ENCODE measurements around the gene FXR2.

- TF ChIP-seq, protein P1, sequence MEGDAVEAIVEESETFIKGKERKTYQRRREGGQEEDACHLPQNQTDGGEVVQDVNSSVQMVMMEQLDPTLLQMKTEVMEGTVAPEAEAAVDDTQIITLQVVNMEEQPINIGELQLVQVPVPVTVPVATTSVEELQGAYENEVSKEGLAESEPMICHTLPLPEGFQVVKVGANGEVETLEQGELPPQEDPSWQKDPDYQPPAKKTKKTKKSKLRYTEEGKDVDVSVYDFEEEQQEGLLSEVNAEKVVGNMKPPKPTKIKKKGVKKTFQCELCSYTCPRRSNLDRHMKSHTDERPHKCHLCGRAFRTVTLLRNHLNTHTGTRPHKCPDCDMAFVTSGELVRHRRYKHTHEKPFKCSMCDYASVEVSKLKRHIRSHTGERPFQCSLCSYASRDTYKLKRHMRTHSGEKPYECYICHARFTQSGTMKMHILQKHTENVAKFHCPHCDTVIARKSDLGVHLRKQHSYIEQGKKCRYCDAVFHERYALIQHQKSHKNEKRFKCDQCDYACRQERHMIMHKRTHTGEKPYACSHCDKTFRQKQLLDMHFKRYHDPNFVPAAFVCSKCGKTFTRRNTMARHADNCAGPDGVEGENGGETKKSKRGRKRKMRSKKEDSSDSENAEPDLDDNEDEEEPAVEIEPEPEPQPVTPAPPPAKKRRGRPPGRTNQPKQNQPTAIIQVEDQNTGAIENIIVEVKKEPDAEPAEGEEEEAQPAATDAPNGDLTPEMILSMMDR (IDR thresholded peaks at IDR 0.05; ENCODE audit: extremely low read depth in 1 of 2, insufficient read depth in 1 of 2, low read depth in 1 of 2, low read length in 2 of 2): no peak
- no peak for TF ChIP-seq POLR2A (IDR thresholded peaks at IDR 0.05; ENCODE audit: low read depth, low read length)
Measured at GRCh38 chr17:7549401-7550055, 65.2 kb downstream of the FXR2 start.

Data from endothelial cell of umbilical vein (primary cell).